Body of pancreas (tissue), 4 donors: ENCODE measurements around the gene IFNA17.
"Not testable (repeated sequence)": the region's sequence is repeated elsewhere in the genome, so short reads cannot be mapped to it uniquely, and the experiment has no call there.

ENCODE experiments used
- POLR2A ChIP-seq, 3 donors: fragments of 450-650 bp; IDR thresholded peaks; one replicate each; pipeline ENCODE4 v1.6.1; 2016; ENCODE audit warnings: antibody characterized with exemption in 3 of 3, mild to moderate bottlenecking in 2 of 3
- TF ChIP-seq, protein P1 (sequence below), 7 experiments: fragments of 450-650 bp in 4 of 7; fragments of 200-600 bp in 3 of 7; sonication (generic) in 3 of 7; IDR thresholded peaks; one replicate each; pipeline ENCODE4 v1.5.1; 2016 to 2019; ENCODE audit warnings: antibody characterized with exemption in 7 of 7

DNA sequence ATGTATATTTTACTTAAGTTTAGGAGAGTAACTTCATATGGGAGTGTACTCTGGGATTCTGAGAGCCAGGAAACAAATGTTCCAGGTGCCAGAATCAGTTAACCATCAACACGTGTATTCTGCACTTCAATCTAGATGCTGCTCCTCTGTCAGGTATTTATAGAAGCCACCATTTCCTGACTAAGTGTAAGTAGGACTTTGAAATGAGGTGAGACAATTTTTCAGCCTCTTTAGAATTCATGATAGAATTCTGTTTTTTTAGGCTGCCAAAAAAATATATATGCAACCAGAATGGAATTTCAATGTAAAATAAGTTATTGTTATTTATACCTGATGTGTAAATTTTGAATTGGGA, 8.3 kb upstream of the IFNA17 start:
- TF ChIP-seq, protein P1, sequence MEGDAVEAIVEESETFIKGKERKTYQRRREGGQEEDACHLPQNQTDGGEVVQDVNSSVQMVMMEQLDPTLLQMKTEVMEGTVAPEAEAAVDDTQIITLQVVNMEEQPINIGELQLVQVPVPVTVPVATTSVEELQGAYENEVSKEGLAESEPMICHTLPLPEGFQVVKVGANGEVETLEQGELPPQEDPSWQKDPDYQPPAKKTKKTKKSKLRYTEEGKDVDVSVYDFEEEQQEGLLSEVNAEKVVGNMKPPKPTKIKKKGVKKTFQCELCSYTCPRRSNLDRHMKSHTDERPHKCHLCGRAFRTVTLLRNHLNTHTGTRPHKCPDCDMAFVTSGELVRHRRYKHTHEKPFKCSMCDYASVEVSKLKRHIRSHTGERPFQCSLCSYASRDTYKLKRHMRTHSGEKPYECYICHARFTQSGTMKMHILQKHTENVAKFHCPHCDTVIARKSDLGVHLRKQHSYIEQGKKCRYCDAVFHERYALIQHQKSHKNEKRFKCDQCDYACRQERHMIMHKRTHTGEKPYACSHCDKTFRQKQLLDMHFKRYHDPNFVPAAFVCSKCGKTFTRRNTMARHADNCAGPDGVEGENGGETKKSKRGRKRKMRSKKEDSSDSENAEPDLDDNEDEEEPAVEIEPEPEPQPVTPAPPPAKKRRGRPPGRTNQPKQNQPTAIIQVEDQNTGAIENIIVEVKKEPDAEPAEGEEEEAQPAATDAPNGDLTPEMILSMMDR (IDR thresholded peaks at IDR 0.05): not testable (repeated sequence)
- TF ChIP-seq POLR2A (IDR thresholded peaks at IDR 0.05): not testable (repeated sequence)
